Caki2 (cell line): ENCODE measurements around the gene PRUNE1. TPM values are rescaled to one million over a fixed set of nuclear protein-coding genes. Genes with fewer than 3 reads are reported as not detected.

Experiments used
- DNase-seq: peaks from one replicate; pipeline ENCODE4 v3.0.0-alpha.2; 2015; ENCODE audit warnings: low read depth
- in situ Hi-C: cut with HindIII; loops from 2 replicates; pipeline ENCODE4 v1.10.0; 2016; ENCODE audit warnings: low sequenced_read_pairs, low pct_unique_long_range_greater_than_20kb, mixed read lengths
- total RNA-seq: library from RNA; depleted of rRNA; stranded (reverse); fragments of >200 nt; shearing (Covaris generic); gene quantifications from 2 replicates; pipeline ENCODE4 v1.2.3, GENCODE V29; 2014; ENCODE audit warnings: low replicate concordance

PRUNE1 gene
- total RNA-seq, 1 experiment from 2014 or later: 6.9 TPM

GRCh38 chr1:150999926-151000325, 8.3 kb upstream of the PRUNE1 start:
- in situ Hi-C loops: no loop called here

DNA sequence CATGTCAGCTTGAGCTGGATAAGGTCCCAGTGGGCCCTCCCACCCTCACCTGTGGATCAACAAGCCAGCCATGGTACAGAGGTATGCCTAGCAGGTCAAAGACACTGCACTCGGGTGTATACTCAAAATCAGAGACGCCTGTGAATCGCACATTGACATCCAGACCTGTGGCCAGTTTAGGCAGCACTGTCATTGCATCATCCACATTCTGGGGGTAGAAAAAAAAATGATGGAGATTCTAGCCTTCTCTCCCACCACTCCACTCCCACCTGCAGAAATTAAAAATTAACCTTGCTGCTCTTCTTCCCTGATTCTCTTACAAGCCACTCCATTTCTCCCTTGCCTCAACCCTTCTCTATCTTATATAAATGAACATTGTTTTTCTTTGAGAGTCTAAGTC, 7.8 kb upstream of the PRUNE1 start:
- in situ Hi-C loops: no loop called here

More at GRCh38 chr1:150999926-151000325, 8.3 kb upstream of the PRUNE1 start:
- no peak for DNase-seq

GRCh38 chr1:151001602-151002001, 6.6 kb upstream of the PRUNE1 start:
- no peak for DNase-seq

More for the DNA sequence above, 7.8 kb upstream of the PRUNE1 start:
- DNase-seq: no peak

DNA sequence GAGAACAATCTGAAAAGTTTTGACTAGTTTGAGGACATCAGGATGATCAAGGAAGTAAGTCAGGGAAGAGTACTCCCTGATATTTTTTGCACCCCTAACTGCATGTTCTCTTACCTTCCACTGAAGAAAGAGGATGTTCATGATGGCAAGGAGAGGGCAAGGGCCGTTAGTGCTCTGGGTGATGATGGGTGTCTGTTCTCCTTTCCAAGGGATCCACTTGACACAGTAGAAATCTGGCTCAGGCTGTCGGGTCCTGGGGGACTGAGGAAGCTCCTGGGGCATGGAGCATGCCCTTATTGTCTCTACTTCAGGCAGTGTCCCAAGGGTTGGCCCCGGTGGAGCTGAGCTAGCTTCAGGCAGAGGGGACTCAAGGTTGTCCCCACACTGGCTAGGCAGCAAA, 6.2 kb upstream of the PRUNE1 start:
- DNase-seq: no peak
- in situ Hi-C loops: no loop called here

More at GRCh38 chr1:151001602-151002001, 6.6 kb upstream of the PRUNE1 start:
- in situ Hi-C loops: no loop called here

GRCh38 chr1:151002611-151003010, 5.6 kb upstream of the PRUNE1 start:
- in situ Hi-C loops: no loop called here
- DNase-seq: no peak

DNA sequence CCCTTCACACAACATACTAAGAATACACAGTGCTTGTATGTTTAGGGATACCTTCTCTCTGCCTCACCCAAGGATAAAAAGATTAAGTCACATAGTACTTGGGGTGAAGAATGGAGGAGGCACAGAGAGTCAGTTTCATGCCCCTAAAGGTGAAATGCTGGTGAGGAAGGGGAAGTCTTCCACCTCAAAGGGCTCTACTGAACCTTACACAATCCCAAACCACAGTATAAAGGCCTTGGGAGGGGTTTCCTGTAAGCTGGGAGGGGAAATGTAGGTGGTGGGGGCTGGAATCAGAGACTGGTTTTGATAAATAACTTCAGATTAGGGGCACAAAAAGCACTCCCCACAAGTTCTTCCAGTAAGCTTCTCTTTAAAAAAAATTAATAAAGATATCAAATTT, 5.1 kb upstream of the PRUNE1 start:
- no peak for DNase-seq
- in situ Hi-C loops: no loop called here

GRCh38 chr1:151005729-151006319, 2.4 kb upstream of the PRUNE1 start:
- in situ Hi-C loops: no loop called here
- DNase-seq: no peak

- DNase-seq: peak; percentile 84
- in situ Hi-C loops: no loop called here
Measured at GRCh38 chr1:151006327-151007052, 1.8 kb upstream of the PRUNE1 start, which contains the start of gene MINDY1. TSS of gene MINDY1 (minus strand) at chr1:151006902. CDS start at chr1:151002617, 4,285 bp downstream.

DNA sequence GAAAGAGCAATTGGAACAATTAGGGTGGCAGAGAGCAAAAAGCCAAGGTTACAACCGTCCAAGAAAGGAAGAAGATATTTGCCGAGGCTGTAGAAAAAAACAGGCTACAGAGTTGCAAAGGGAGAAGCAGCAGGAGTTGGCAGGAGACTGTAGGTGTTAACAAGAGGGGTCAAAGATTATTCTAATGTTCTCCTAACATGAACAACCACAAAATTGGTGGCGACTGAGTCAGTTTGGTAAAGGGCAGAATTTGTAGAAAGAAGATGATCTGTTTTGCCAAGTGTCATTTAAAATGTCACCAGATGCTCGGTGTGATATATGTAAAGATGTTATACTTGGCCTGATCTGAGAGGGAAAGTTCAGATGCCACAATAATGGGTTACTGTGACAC, 401 bp upstream of the PRUNE1 start:
- in situ Hi-C loops: no loop called here
- no peak for DNase-seq

DNA sequence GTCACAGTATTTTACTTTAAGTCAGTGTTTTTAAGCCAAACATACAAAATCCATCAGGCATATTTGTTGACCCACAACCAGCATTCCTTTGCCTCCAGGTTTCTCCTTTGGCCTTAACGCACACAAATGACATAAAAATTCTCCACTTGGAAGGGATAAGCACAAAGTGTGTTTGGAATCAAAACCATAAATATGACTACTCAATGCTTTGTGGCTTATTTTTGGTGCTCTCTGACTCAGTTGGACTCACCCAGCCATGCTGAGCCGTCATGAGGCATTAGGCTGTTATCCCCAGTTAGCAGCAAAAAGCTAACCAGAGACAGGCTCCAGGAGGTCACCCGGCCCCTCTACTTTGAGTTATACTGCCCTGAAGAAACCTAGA, 948 bp downstream of the PRUNE1 start:
- no peak for DNase-seq
- in situ Hi-C loops: no loop called here

- in situ Hi-C loops: no loop called here
- no peak for DNase-seq
Measured at GRCh38 chr1:151009674-151010345, 1.6 kb downstream of the PRUNE1 start.

- in situ Hi-C loops: no loop called here
Measured at GRCh38 chr1:151010346-151010726, 2.1 kb downstream of the PRUNE1 start.

GRCh38 chr1:151011154-151011850, 3.1 kb downstream of the PRUNE1 start:
- no peak for DNase-seq
- in situ Hi-C loops: no loop called here

More at GRCh38 chr1:151010346-151010726, 2.1 kb downstream of the PRUNE1 start:
- DNase-seq: no peak

GRCh38 chr1:151012684-151013471, 4.6 kb downstream of the PRUNE1 start:
- in situ Hi-C loops: no loop called here
- DNase-seq: peak; percentile 41

DNA sequence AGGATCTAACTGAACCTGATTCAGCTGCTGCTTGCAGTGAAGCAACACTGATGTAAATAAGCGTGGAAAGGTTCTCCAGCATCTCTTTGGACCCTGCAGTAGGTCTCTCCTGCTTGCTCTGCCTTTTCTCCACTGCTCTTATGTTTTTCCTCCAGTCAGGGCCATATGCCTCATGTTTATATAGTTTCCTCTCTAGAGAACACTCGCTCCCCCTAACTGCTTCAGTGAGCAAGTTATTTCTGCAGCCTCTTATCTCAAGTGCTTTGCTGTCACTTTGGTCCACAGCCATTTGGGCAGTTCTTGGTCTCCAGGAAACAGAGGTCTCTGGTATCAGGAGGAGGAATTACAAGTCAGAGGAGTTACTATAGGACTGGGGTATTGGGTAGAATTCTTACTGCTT, 5.3 kb downstream of the PRUNE1 start:
- peak; percentile 79 for DNase-seq
- in situ Hi-C loops: no loop called here

DNA sequence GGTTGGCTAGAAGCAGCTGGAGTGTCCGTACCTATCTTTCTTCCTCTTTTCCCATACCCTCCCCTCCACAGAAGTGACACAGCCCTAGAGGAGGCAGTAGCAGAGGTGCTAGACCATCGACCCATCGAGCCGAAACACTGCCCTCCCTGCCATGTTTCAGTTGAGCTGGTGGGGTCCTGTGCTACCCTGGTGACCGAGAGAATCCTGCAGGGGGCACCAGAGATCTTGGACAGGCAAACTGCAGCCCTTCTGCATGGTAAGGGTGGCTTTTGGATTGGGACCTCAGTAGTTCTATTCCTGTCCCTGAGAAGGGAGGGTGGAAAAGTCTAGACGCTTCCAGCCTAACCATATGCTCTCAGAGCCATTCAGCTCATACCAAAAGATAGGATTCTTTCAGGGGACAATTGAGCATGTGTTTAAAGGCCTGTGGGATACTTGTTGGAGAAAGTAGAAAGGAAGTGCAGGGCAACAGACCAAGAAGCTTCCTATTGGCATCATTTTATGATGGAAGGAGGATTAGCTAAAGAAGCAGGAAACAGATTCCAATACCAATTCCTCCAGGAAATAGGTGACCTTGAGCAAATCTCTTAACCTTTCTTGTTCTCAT, 16.4 kb downstream of the PRUNE1 start:
- in situ Hi-C loops: no loop called here
- peak; percentile 60 for DNase-seq

GRCh38 chr1:151026460-151026859, 18.2 kb downstream of the PRUNE1 start:
- no peak for DNase-seq
- in situ Hi-C loops: no loop called here

DNA sequence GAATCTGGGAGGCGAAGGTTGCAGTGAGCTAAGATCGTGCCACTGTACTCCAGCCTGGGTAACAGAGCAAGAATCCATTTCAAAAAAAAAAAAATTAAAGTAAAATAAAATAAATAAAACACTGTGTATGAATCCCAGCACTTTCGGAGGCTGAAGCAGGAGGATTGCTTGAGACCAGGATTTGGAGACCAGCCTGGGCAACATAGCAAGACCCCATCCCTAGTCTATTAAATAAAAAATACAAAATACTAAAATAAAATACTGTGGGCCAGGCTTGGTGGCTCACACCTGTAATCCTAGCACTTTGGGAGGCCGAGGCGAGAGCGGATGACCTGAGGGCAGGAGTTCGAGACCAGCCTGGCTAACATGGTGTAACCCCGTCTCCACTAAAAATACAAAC, 23.9 kb downstream of the PRUNE1 start:
- in situ Hi-C loops: no loop called here
- DNase-seq: no peak
